Measurements from ENCODE around the gene XCR1.
"Not testable (repeated sequence)": the region's sequence is repeated elsewhere in the genome, so short reads cannot be mapped to it uniquely, and the experiment has no call there.

XCR1 gene

GRCh38 chr3:46038071-46038470, 10.8 kb upstream of the XCR1 start:
- not testable (repeated sequence) for DNase-seq

GRCh38 chr3:46036191-46036590, 8.9 kb upstream of the XCR1 start:
- no peak for DNase-seq

- DNase-seq: no peak
Observed at GRCh38 chr3:46031747-46032146, 4.5 kb upstream of the XCR1 start.

GRCh38 chr3:46031269-46031668, 4.0 kb upstream of the XCR1 start:
- DNase-seq: no peak

- DNase-seq: no peak
Observed at GRCh38 chr3:46030626-46031025, 3.3 kb upstream of the XCR1 start.

GRCh38 chr3:46029953-46030543, 2.8 kb upstream of the XCR1 start:
- DNase-seq: no peak

- no peak for DNase-seq
Observed at GRCh38 chr3:46027736-46028397, 584 bp upstream of the XCR1 start.

GRCh38 chr3:46025139-46025538, 2.1 kb downstream of the XCR1 start:
- DNase-seq: no peak

GRCh38 chr3:46024131-46024530, 3.2 kb downstream of the XCR1 start:
- DNase-seq: no peak

GRCh38 chr3:46022909-46023785, 4.1 kb downstream of the XCR1 start:
- DNase-seq: no peak

GRCh38 chr3:46021516-46021915, 5.8 kb downstream of the XCR1 start:
- DNase-seq: no peak

- no peak for DNase-seq
Observed at GRCh38 chr3:46020766-46021510, 6.3 kb downstream of the XCR1 start.

GRCh38 chr3:46019707-46020106, 7.6 kb downstream of the XCR1 start:
- no peak for DNase-seq

GRCh38 chr3:46017720-46018119, 9.6 kb downstream of the XCR1 start:
- DNase-seq: no peak

GRCh38 chr3:46013316-46014094, 13.8 kb downstream of the XCR1 start:
- no peak for DNase-seq

- DNase-seq: no peak
Observed at GRCh38 chr3:46012246-46012645, 15.0 kb downstream of the XCR1 start.

- DNase-seq: no peak
Observed at GRCh38 chr3:46010519-46011113, 16.7 kb downstream of the XCR1 start.

GRCh38 chr3:46008058-46008457, 19.2 kb downstream of the XCR1 start:
- no peak for DNase-seq

GRCh38 chr3:46007280-46007679, 20.0 kb downstream of the XCR1 start:
- DNase-seq: no peak

- DNase-seq: no peak
Observed at GRCh38 chr3:46006238-46007032, 20.8 kb downstream of the XCR1 start.

- DNase-seq: not testable (repeated sequence)
Observed at GRCh38 chr3:46003706-46004105, 23.6 kb downstream of the XCR1 start.

All from SW 1271 (cell line).